H9 (cell line): ENCODE measurements around the gene SLC17A9. TPM values are rescaled to one million over a fixed set of nuclear protein-coding genes. Genes with fewer than 3 reads are reported as not detected.

ENCODE experiments used
- DNase-seq: peaks from one replicate; pipeline ENCODE4 v3.0.0-alpha.2; 2017
- H2AFZ ChIP-seq: one replicate; pipeline ENCODE4 v1.6.1; 2013; ENCODE audit warnings: mild to moderate bottlenecking, low read length, control low read depth, moderate library complexity
- H2AK5ac ChIP-seq: 2 replicates; pipeline ENCODE4 v1.6.1; 2013; ENCODE audit warnings: low read length, control low read depth, mixed read lengths; ENCODE audit not compliant: insufficient read length
- H2BK120ac ChIP-seq: one replicate; pipeline ENCODE4 v1.6.1; 2013; ENCODE audit warnings: low read depth, mild to moderate bottlenecking, low read length, control low read depth, inconsistent platforms; ENCODE audit not compliant: poor library complexity, severe bottlenecking
- H2BK12ac ChIP-seq: 2 replicates; pipeline ENCODE4 v1.6.1; 2013; ENCODE audit warnings: low read length, control low read depth, mixed read lengths, low read depth; ENCODE audit not compliant: insufficient read length
- H2BK15ac ChIP-seq: 2 replicates; pipeline ENCODE4 v1.6.1; 2013; ENCODE audit warnings: low read depth, low read length, control low read depth
- H2BK20ac ChIP-seq: one replicate; pipeline ENCODE4 v1.6.1; 2013; ENCODE audit warnings: low read depth, mild to moderate bottlenecking, low read length, control low read depth, inconsistent platforms; ENCODE audit not compliant: poor library complexity, severe bottlenecking
- H2BK5ac ChIP-seq: 2 replicates; pipeline ENCODE4 v1.6.1; 2013; ENCODE audit warnings: low read length, control low read depth, mixed read lengths; ENCODE audit not compliant: insufficient read length
- H3K14ac ChIP-seq: 2 replicates; pipeline ENCODE4 v1.6.1; 2013; ENCODE audit warnings: low read length, control low read depth; ENCODE audit not compliant: insufficient read depth
- H3K18ac ChIP-seq: 2 replicates; pipeline ENCODE4 v1.6.1; 2013; ENCODE audit warnings: low read depth, mild to moderate bottlenecking, mixed read lengths, low read length, control low read depth; ENCODE audit not compliant: insufficient read length
- H3K23ac ChIP-seq: 2 replicates; pipeline ENCODE4 v1.6.1; 2013; ENCODE audit warnings: low read length, control low read depth, mixed read lengths, low read depth; ENCODE audit not compliant: insufficient read length
- H3K23me2 ChIP-seq: 2 replicates; pipeline ENCODE4 v1.6.1; 2013; ENCODE audit warnings: low read depth, mild to moderate bottlenecking, mixed read lengths, low read length, control low read depth; ENCODE audit not compliant: insufficient read length, poor library complexity, severe bottlenecking
- H3K27ac ChIP-seq: 2 replicates; pipeline ENCODE4 v1.5.1; 2013; ENCODE audit warnings: low read length, control low read depth, mixed read lengths, low read depth; ENCODE audit not compliant: insufficient read length
- H3K27me3 ChIP-seq: 2 replicates; pipeline ENCODE4 v1.6.1; 2013; ENCODE audit warnings: low read length, control low read depth, inconsistent platforms; ENCODE audit not compliant: insufficient read depth
- H3K4ac ChIP-seq: 2 replicates; pipeline ENCODE4 v1.6.1; 2013; ENCODE audit warnings: low read depth, mild to moderate bottlenecking, control low read depth, inconsistent platforms, low read length, moderate library complexity
- H3K4me1 ChIP-seq: 2 replicates; pipeline ENCODE4 v1.6.1; 2013; ENCODE audit warnings: low read length, control low read depth, inconsistent platforms; ENCODE audit not compliant: insufficient read depth
- H3K4me2 ChIP-seq: 2 replicates; pipeline ENCODE4 v1.6.1; 2013; ENCODE audit warnings: low read length, control low read depth, mixed read lengths; ENCODE audit not compliant: insufficient read length, insufficient read depth
- H3K56ac ChIP-seq: 2 replicates; pipeline ENCODE4 v1.6.1; 2013; ENCODE audit warnings: low read depth, mild to moderate bottlenecking, mixed read lengths, low read length, control low read depth; ENCODE audit not compliant: insufficient read length
- H3K79me1 ChIP-seq: 2 replicates; pipeline ENCODE4 v1.6.1; 2013; ENCODE audit warnings: low read depth, mild to moderate bottlenecking, moderate library complexity, low read length, control low read depth, inconsistent platforms; ENCODE audit not compliant: insufficient read depth, poor library complexity, severe bottlenecking
- H3K79me2 ChIP-seq: 2 replicates; pipeline ENCODE4 v1.6.1; 2013; ENCODE audit warnings: low read length, control low read depth, inconsistent platforms; ENCODE audit not compliant: insufficient read depth
- H3K9ac ChIP-seq: 2 replicates; pipeline ENCODE4 v1.6.1; 2013; ENCODE audit warnings: low read length, control low read depth, mixed read lengths; ENCODE audit not compliant: insufficient read length; ENCODE audit errors: extremely low read depth
- H3K9me3 ChIP-seq: one replicate; pipeline ENCODE4 v1.6.1; 2013; ENCODE audit warnings: low read depth, low read length, inconsistent platforms; ENCODE audit not compliant: control insufficient read depth
- H3T11ph ChIP-seq: one replicate; pipeline ENCODE4 v1.6.1; 2013; ENCODE audit warnings: mild to moderate bottlenecking, low read length, control low read depth, inconsistent platforms
- H4K20me1 ChIP-seq: one replicate; pipeline ENCODE4 v1.6.1; 2013; ENCODE audit not compliant: control insufficient read depth, insufficient read length, insufficient read depth
- H4K5ac ChIP-seq: 2 replicates; pipeline ENCODE4 v1.6.1; 2013; ENCODE audit warnings: low read depth, mild to moderate bottlenecking, mixed read lengths, low read length, control low read depth; ENCODE audit not compliant: insufficient read length
- H4K8ac ChIP-seq: replicated peaks from 2 replicates; pipeline ENCODE4 v1.6.1; 2013; ENCODE audit warnings: low read length, control low read depth, mixed read lengths, low read depth; ENCODE audit not compliant: insufficient read length
- H4K91ac ChIP-seq: 2 replicates; pipeline ENCODE4 v1.6.1; 2013; ENCODE audit warnings: low read depth, mild to moderate bottlenecking, moderate library complexity, mixed read lengths, low read length, control low read depth; ENCODE audit not compliant: insufficient read length
- H3K27ac Mint-ChIP-seq, 3 experiments: 2 replicates in 2 of 3; 3 replicates in 1 of 3; pipeline ENCODE4 v1.8.0; 2020 to 2021; ENCODE audit warnings: mixed read lengths in 3 of 3, mild to moderate bottlenecking in 1 of 3, moderate library complexity in 1 of 3
- H3K27me3 Mint-ChIP-seq: 2 replicates; pipeline ENCODE4 v1.8.0; 2021; ENCODE audit warnings: low read depth, mild to moderate bottlenecking, moderate library complexity, mixed read lengths
- H3K36me3 Mint-ChIP-seq, 3 experiments: 2 replicates in 2 of 3; 3 replicates in 1 of 3; pipeline ENCODE4 v1.8.0; 2020 to 2021; ENCODE audit warnings: low read depth in 3 of 3, mixed read lengths in 3 of 3; ENCODE audit not compliant: insufficient read depth in 1 of 3
- H3K4me1 Mint-ChIP-seq, 2 experiments: 2 replicates each; pipeline ENCODE4 v1.8.0; 2020; ENCODE audit warnings: mixed read lengths in 2 of 2
- H3K4me3 Mint-ChIP-seq, 2 experiments: 2 replicates in 1 of 2; 3 replicates in 1 of 2; pipeline ENCODE4 v1.8.0; 2020 to 2021; ENCODE audit warnings: mild to moderate bottlenecking in 2 of 2, mixed read lengths in 2 of 2, moderate library complexity in 1 of 2
- H3K9me3 Mint-ChIP-seq, 2 experiments: 2 replicates in 1 of 2; 3 replicates in 1 of 2; pipeline ENCODE4 v1.8.0; 2020; ENCODE audit warnings: mild to moderate bottlenecking in 2 of 2, mixed read lengths in 2 of 2, moderate library complexity in 1 of 2
- WGBS: extraction: QIAGEN DNeasy Blood & Tissue Kit; methylation state at CpG from one replicate; pipeline ENCODE4 v1.1.7; 2013; ENCODE audit warnings: missing lambda C conversion rate, low lambda C conversion rate, mixed read lengths; ENCODE audit not compliant: insufficient read length; ENCODE audit errors: extremely low coverage; 5-methylcytosine and 5-hydroxymethylcytosine counted together
- total RNA-seq: library from RNA; stranded (reverse); gene quantifications from 2 replicates; pipeline ENCODE4 v1.2.1, GENCODE V29; 2021
- TF ChIP-seq, protein P1 (sequence below): fragments of 200-600 bp; sonication (generic); conservative IDR thresholded peaks from 3 replicates; pipeline ENCODE4 v1.8.0; 2021; ENCODE audit warnings: antibody characterized with exemption, mild to moderate bottlenecking

Gene SLC17A9
- total RNA-seq, 1 experiment from 2014 or later: 20.9 TPM

DNA sequence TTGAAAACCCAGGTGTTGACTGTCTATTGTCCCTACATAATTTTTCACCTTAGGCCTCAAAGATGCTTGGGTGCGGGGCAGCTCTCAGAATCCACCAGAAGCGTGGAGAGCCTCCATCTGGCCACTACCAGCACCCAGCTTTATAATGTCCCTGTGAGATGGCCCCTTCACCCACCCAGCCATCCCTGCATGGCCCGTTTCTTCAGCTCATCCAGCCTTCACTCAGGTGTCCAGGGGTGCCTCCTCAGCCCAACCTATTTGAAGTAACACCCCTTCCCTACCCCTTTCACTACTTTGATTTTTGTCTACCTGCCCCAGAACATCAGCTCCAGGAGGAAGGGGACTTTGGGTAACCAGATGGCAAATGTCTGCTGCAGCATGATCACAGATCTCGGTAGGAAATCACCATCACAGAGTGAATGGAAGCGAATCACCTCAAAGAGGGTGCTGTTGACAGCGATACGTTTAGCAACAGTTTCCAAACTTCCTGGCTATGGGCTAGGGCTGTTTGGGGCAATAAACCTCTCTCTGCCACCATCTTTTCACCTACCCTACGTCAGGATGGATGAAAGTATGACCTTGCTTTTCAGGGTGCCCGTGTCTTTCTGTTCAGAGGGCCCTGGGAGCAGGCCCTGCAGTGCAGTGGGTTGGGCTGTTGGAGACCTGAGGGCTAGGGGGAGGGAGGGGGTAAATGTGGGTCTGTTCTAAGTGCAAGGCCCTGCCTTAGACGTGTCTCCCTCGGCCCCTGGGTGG is 1.2 kb upstream of the SLC17A9 start:
- peaks cover 3% of the 10 kb centered on the region for H3K4me1 ChIP-seq
- no peak overlapping the region for H3K14ac ChIP-seq
- Mint-ChIP-seq H3K4me3 (peak overlapping the region in 1 of 2 experiments; percentile 33; a peak in 3 of 5 replicates), H3K27me3 (no peaks in the 10 kb centered on the region; the same call in 1 of the 2 replicates), H3K4me1 (peaks cover 14 to 26% of the 10 kb centered on the region in 2 experiments), H3K27ac (no peak overlapping the region; a peak in 1 of 7 replicates), H3K36me3 (peaks cover 17 to 45% (median 38%) of the 10 kb centered on the region in 3 experiments; a peak in 6 of 7 replicates), H3K9me3 (no peaks in the 10 kb centered on the region)
- TF ChIP-seq, protein P1, sequence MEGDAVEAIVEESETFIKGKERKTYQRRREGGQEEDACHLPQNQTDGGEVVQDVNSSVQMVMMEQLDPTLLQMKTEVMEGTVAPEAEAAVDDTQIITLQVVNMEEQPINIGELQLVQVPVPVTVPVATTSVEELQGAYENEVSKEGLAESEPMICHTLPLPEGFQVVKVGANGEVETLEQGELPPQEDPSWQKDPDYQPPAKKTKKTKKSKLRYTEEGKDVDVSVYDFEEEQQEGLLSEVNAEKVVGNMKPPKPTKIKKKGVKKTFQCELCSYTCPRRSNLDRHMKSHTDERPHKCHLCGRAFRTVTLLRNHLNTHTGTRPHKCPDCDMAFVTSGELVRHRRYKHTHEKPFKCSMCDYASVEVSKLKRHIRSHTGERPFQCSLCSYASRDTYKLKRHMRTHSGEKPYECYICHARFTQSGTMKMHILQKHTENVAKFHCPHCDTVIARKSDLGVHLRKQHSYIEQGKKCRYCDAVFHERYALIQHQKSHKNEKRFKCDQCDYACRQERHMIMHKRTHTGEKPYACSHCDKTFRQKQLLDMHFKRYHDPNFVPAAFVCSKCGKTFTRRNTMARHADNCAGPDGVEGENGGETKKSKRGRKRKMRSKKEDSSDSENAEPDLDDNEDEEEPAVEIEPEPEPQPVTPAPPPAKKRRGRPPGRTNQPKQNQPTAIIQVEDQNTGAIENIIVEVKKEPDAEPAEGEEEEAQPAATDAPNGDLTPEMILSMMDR: no peak
- H3K79me1 ChIP-seq: no peaks in the 10 kb centered on the region
- no peak overlapping the region for H3K23ac ChIP-seq
- no peak overlapping the region for H4K5ac ChIP-seq
- peaks cover 10% of the 10 kb centered on the region for H3K23me2 ChIP-seq
- no peak for DNase-seq
- no peak overlapping the region for H3K9ac ChIP-seq
- no peak overlapping the region for H2BK12ac ChIP-seq
- H4K8ac ChIP-seq: no peak overlapping the region
- no peaks in the 10 kb centered on the region for H3K9me3 ChIP-seq
- no peak overlapping the region for H3T11ph ChIP-seq
- H3K27ac ChIP-seq: no peak overlapping the region
- H3K18ac ChIP-seq: no peak overlapping the region
- no peak overlapping the region for H2BK15ac ChIP-seq
- H3K79me2 ChIP-seq: no peaks in the 10 kb centered on the region; the same call in 1 of the 2 replicates
- H4K20me1 ChIP-seq: no peaks in the 10 kb centered on the region
- H2AFZ ChIP-seq: no peak overlapping the region
- WGBS: no CpG with 5 or more reads among the region's 11 CpGs
- H2BK120ac ChIP-seq: no peak overlapping the region
- H3K56ac ChIP-seq: no peak overlapping the region
- no peak overlapping the region for H4K91ac ChIP-seq
- no peak overlapping the region for H3K4ac ChIP-seq
- no peak overlapping the region for H2AK5ac ChIP-seq
- H2BK20ac ChIP-seq: no peak overlapping the region
- no peak overlapping the region for H3K4me2 ChIP-seq
- no peaks in the 10 kb centered on the region for H3K27me3 ChIP-seq
- no peak overlapping the region for H2BK5ac ChIP-seq
